Measurements from ENCODE around the gene KRTAP3-2. TPM values are rescaled to one million over a fixed set of nuclear protein-coding genes. Genes with fewer than 3 reads are reported as not detected.

KRTAP3-2 gene
- total and polyA plus RNA-seq, 8 donors: not detected

- H3K4me1 ChIP-seq: no peaks in the 10 kb centered on the region
- H3K9me3 ChIP-seq: no peaks in the 10 kb centered on the region
- H3K4me3 ChIP-seq: no peak overlapping the region
- ATAC-seq (peak; percentile 93), DNase-seq (no peak)
- TF ChIP-seq CTCF (IDR thresholded peaks at IDR 0.05): no peak
- H3K27me3 ChIP-seq: no peaks in the 10 kb centered on the region
- intact Hi-C loops (cut with DNase I): no loop called here
- H3K27ac ChIP-seq: no peak overlapping the region
- H3K36me3 ChIP-seq: no peaks in the 10 kb centered on the region
Observed at GRCh38 chr17:41009301-41009760, 9.6 kb upstream of the KRTAP3-2 start.

- no peaks in the 10 kb centered on the region for H3K27me3 ChIP-seq
- TF ChIP-seq CTCF (IDR thresholded peaks at IDR 0.05): no peak
- H3K9me3 ChIP-seq: no peaks in the 10 kb centered on the region
- intact Hi-C loops (cut with DNase I): no loop called here
- no peak within 1 kb of the TSS for H3K27ac ChIP-seq
- peak; percentile 19 for ATAC-seq
- no peaks in the 10 kb centered on the region for H3K36me3 ChIP-seq
- H3K4me3 ChIP-seq: no peak within 1 kb of the TSS
- DNase-seq: peak in 1 of 4 donors; percentile 53
- no peaks in the 10 kb centered on the region for H3K4me1 ChIP-seq
Observed at GRCh38 chr17:41008811-41009210, 9.1 kb upstream of the KRTAP3-2 start, which contains the start of gene KRTAP3-1. KRTAP3-1 (minus strand) TSS chr17:41009128; CDS start chr17:41009074, 54 bp downstream.

DNA sequence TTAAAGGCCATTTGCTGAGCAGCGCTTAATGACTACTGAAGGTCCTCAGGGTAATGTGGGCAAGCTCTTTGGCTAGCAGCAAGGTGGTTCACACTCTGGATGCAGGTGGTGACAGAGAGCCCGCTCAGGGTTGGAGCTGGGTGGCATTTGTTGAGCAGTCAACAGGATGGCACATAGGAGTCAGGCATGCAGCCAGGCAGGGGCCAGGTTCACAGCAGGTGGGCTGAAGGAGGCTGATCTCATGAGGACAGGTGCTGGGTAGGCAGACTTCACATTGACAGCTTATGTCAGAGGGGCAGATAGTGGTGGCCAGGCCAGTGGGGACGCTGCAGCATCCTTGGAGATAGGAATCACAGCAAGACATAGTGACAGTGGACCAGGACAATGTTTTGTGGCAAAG, 4.7 kb upstream of the KRTAP3-2 start:
- DNase-seq: no peak
- H3K9me3 ChIP-seq: no peaks in the 10 kb centered on the region
- intact Hi-C loops (cut with DNase I): no loop called here

GRCh38 chr17:41003926-41004325, 4.2 kb upstream of the KRTAP3-2 start:
- Histone ChIP-seq H3K27ac (no peak overlapping the region), H3K36me3 (no peaks in the 10 kb centered on the region), H3K4me1 (no peaks in the 10 kb centered on the region), H3K4me3 (no peak overlapping the region), H3K9me3 (no peaks in the 10 kb centered on the region), H3K27me3 (peaks cover 0 to 7% of the 10 kb centered on the region in 2 donors)
- DNase-seq (no peak), ATAC-seq (no peak)
- intact Hi-C loops (cut with DNase I): no loop called here
- no peak for TF ChIP-seq CTCF (IDR thresholded peaks at IDR 0.05)

More for the DNA sequence above, 4.7 kb upstream of the KRTAP3-2 start:
- no peaks in the 10 kb centered on the region for H3K36me3 ChIP-seq
- no peak overlapping the region for H3K27ac ChIP-seq
- no peak overlapping the region for H3K4me3 ChIP-seq
- no peak for ATAC-seq
- TF ChIP-seq CTCF (IDR thresholded peaks at IDR 0.05): no peak
- no peaks in the 10 kb centered on the region for H3K4me1 ChIP-seq
- H3K27me3 ChIP-seq: peaks cover 0 to 6% of the 10 kb centered on the region in 2 donors

GRCh38 chr17:41002814-41003213, 3.1 kb upstream of the KRTAP3-2 start:
- Histone ChIP-seq H3K9me3 (no peaks in the 10 kb centered on the region), H3K4me3 (no peak overlapping the region), H3K27ac (no peak overlapping the region), H3K36me3 (no peaks in the 10 kb centered on the region), H3K4me1 (no peaks in the 10 kb centered on the region), H3K27me3 (peaks cover 0 to 14% of the 10 kb centered on the region in 2 donors)
- no peak for TF ChIP-seq CTCF (IDR thresholded peaks at IDR 0.05)
- DNase-seq: no peak
- intact Hi-C loops (cut with DNase I): no loop called here
- ATAC-seq: peak; percentile 68

All from left lung (tissue), 10 donors.